T47D (cell line): ENCODE measurements around the gene PAXIP1.

Experiments
- DNase-seq, 2 experiments: peaks; one replicate each; pipeline versions ENCODE4 v3.0.0 to v3.0.0-alpha.2; 2011 to 2012; ENCODE audit warnings: low read depth in 1 of 2, low spot score in 1 of 2
- JUND ChIP-seq: IDR thresholded peaks from 2 replicates; pipeline ENCODE4 v1.6.1; 2012; ENCODE audit warnings: low read depth
- in situ Hi-C: cut with HindIII; loops from 2 replicates; pipeline ENCODE4 v1.10.0; 2016; ENCODE audit warnings: low sequenced_read_pairs, low pct_unique_long_range_greater_than_20kb

PAXIP1 gene

DNA sequence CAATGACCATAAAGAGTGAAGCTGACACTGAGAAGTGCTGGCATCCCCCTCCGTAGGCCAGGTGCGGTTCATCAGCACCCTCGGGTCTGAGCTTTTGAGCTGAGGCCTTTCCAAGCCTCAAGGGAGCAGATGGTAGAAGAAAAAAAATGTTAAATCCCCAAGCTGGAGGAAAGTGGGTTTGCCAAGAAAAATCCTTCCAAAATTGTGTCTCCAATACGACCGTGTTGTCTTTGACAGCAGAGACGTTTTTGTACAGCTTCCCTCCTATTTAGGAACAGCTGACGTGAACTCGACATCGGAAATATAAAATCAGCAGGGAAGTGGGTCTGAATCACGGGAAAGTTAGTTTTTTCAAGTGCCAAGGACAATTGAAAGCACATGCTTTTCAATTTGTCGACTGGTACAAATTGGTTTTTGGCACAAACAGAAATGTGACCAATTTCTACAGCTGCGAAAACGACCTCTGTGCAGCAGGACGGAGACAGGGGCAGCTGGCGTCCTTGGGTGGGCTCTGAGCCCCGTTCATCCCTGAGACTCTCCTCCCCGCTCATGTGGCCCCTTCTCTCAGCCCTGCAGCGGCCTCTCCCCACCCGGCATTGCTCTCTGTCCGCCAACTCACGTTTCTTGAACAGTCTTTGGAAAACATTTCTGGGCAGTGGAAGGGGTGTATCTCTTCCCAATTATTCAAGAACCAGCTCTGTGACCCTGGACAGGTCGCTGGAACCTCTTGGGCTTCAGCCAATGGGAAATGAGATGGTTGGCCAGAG lies 89.9 kb downstream of the PAXIP1 start:
- no peak for DNase-seq
- no peak for TF ChIP-seq JUND
- in situ Hi-C loops: no loop called here

DNA sequence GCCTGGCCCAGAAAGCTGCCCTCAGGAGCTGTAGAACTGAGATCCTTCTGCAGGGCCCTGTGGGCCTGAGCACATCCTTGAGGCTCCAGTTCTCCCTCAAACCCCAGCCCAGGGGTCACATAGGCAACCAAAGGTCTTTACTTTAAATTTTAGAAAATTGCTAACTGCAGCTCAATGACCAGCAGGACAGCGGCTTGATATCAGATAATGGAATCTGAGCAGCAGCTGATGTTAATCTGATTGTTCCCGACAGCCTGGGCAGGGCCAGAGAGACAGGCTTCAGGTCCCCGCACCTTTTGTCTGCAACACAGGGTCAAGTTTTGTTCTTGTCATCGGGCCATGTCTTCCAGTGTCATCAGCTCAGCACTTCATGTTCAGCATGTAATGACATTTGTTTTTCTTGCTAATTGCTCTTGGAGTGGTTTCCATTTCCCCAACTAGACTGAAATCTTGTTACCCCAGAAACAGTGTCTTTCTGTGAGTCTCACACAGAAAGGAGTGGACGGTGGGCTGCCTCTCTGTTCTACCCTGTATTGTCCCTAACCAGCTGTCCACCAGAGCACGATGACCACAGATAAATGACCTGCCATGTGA lies 91.0 kb downstream of the PAXIP1 start:
- DNase-seq: no peak
- no peak for TF ChIP-seq JUND
- in situ Hi-C loops: no loop called here

DNA sequence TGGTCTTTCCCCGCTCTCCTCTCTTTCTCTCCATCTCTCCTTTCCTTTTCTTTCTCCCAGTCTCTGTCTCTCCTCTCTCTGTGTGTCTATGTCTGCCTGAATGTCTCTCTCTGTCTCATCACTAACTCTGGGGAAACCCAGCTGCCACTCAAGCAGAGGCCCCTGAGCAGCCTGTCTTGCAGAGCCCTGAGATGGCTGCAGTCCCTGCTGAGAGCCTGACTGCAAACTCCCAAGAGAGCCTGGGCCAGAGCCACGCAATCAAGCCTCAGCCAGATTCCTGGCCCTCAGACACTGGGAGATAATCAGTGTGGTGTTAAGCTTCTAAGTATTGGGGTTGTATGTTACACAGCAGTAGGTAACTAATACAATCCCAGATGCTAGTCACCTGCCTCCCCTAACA lies 91.5 kb downstream of the PAXIP1 start:
- no peak for DNase-seq
- in situ Hi-C loops: no loop called here
- TF ChIP-seq JUND: no peak

DNA sequence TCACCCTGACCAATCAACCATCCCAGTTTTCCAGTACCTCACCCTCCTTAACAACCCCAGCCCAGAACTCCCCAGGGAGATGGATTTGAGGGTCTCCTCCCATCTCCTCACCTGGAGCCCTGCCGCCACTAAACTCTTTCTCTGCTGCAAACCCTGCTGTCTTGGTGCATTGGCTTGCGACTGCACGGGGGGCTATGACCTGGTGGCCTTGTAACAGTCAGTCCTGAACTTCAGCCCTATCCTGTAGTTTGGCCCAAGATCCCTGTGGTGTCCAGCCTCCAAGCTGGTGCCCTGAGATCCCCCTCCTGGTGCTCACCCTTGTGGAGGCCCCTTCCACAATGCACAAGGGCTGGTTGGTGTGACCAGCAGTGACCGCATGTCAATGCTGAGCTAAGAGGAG lies 91.9 kb downstream of the PAXIP1 start:
- no peak for DNase-seq
- in situ Hi-C loops: no loop called here
- no peak for TF ChIP-seq JUND

DNA sequence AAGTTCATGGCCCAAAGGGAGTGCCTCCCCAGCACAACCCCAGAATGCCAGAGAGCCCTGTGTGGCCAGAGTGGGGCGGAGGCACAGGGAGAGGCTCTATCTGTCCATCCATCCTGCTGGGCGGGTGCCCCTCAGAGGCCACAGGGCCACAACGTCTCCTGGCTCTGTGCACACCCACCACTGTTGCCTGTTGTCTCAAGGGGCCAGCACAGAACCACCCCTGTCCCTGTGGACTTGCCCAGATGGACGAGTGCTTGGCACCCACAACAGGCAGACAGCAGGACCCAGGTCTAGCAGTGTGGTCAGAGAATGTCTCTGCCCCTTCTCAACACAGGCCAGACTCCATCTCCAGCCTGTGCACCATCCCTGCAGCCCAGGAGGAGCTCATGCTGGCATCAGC lies 92.8 kb downstream of the PAXIP1 start:
- TF ChIP-seq JUND: no peak

DNA sequence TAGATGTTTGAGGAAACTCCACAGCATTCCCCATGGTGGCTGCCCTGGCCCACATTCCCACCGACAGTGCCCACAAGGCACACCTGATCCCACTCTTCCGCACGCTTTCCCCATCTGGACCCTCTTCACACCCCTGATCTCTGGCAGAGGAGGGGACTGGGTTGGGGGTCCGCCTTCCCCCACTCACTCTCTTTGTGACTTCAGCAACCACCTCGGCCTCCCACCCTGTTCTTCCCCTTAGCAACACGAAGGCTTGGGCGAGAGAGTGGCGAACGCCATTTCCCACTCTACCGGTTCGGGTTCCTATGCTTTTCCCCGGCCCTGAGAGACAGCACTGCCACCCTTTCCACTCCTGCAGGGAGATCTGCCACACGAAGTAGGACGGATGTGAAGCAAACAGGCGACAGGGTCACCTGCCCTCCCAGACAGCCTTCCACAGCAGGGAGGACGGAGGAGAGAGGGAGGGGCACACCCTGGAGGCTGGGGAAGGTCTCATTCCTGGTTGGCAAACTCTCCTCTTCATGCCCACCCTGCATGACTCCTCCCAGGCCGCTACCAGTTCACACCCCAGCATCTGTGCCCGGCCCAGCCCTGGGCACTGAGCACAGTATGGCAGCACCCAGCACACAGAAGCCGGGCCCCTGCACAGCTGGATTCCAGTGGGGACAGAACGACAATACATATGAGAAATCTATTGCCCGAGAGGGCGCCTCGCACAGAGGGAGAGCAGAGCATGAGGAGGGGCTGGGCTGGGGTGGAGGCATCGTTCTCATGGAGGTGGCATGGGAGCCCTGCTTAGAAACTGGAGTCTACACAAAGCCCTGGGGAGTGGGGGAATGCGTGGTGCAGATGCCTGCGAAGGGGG lies 93.5 kb downstream of the PAXIP1 start:
- no peak for TF ChIP-seq JUND
- in situ Hi-C loops: no loop called here
- no peak for DNase-seq

More for the DNA sequence above, 92.8 kb downstream of the PAXIP1 start:
- DNase-seq: no peak
- in situ Hi-C loops: no loop called here

DNA sequence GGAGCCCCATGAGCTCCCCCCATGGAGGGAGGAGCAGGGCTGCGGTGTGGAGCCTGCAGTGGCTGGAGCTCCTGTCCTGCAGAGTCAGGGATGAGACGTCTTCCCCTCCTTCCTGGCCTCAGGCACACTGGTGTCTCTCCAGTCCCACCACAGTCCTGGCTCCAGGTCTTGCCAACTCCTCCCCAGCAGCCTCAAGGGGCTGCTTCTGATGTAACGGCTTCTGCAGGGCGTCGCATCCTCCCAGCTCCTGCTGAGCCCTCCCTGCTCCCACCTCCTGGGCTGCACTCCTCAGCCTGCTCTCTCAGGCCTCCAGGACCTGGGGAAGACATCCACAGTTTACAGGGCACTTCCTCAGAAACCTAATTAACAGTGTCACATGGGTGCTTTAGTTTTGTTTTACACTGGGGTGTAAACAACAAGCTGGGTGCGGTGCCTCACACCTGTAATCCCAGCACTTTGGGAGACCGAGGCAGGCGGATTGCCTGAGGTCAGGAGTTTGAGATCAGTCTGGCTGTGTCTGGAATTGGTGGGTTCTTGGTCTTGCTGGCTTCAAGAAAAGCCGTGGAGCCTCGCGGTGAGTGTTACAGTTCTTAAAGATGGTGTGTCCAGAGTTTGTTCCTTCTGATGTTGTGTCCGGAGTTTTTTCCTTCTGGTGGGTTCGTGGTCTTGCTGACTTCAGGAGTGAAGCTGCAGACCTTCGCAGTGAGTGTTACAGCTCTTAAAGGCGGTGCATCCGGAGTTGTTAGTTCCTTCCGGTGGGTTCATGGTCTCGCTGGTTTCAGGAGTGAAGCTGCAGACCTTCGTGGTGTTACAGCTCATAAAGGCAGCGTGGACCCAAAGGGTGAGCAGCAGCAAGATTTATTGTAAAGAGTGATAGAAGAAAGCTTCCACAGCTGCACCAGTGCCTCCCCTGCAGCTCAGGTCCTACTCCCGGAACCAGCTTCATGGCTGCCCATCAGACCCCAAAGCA lies 95.0 kb downstream of the PAXIP1 start:
- no peak for DNase-seq
- in situ Hi-C loops: no loop called here
- TF ChIP-seq JUND: no peak

DNA sequence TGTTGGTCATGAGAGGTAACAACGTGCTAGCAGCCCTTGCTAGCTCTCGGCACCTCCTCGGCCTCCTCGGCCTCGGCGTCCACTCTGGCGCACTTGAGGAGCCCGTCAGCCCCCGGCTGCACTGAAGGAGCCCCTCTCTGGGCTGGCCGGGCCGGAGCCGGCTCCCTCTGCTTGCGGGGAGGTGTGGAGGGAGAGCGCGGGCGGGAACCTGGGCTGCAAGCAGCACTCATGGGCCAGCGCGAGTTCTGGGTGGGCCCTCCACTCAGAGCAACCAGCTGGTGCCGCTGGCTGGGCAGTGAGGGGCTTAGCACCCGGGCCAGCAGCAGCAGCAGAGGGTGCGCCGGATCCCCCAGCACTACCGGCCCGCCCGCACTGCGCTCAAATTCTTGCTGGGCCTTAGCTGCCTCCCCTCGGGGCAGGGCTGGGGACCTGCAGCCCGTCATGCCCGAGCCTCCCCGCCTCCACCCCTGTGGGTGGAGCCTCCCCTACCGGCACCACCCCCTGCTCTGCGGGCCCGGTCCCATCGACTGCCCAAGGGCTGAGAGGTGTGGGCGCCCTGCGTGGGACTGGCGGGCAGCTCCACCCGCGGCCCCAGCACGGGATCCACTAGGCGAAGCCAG lies 96.1 kb downstream of the PAXIP1 start:
- in situ Hi-C loops: no loop called here
- TF ChIP-seq JUND: no peak

DNA sequence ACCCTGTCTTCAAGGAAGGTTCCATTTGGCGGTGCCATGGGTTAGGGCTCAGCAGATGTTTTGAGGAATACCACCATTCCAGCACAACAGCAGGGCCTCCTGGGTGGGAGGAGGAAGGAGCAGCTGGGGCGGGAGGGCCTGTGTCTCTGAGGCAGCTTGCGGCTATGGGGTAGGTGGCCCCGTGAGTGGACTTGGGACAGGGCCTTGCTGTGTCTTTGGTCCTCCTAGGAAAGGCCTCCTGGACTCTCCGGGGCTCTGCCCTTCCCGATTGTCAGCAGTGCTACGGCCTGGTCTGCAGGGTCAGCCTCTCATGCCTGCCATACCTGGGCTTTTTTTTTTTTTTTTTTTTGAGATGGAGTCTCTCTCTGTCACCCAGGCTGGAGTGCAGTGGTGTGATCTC lies 96.7 kb downstream of the PAXIP1 start:
- no peak for TF ChIP-seq JUND
- in situ Hi-C loops: no loop called here
- no peak for DNase-seq

More for the DNA sequence above, 96.1 kb downstream of the PAXIP1 start:
- DNase-seq: no peak

DNA sequence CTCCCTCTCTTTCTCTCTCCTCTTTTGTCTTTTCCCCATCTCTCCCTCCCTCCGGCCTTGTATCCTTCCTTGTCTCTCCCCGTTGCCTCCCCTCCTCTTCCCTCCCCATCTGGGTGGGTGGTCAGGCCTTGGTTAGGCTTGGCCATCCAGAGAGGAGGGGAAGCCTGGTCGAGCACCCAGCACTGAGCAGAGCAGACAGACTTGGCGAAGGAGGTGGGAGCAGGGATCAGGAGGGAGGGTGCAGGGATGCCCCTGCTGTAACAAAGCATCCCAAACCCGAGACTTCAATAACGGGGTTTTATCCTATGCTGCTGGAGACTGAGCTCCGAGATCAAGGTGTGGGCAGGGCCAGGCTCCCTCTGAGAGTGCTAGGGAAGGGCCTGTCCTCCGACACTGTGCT lies 97.3 kb downstream of the PAXIP1 start:
- in situ Hi-C loops: no loop called here
- DNase-seq: no peak
- TF ChIP-seq JUND: no peak

DNA sequence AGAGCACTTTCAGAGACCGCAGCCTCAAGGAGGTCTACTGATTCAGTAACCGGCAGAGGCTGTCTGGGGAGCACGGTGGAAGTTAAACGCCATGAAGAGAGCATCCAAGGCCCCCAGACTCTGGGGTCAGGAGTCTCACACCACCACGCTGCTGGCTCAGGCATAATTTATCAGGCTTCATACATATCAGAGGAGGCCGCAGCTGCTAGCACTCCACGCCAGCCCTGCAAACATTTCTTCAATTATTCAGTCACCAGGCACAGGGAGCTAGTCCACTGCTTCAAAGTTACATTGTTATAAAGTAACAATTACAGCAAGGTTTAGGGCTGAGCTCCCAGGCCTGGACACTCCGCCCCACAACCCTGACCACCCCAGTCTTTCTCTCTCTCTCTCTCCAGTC lies 97.8 kb downstream of the PAXIP1 start:
- in situ Hi-C loops: no loop called here
- TF ChIP-seq JUND: no peak
- no peak for DNase-seq

DNA sequence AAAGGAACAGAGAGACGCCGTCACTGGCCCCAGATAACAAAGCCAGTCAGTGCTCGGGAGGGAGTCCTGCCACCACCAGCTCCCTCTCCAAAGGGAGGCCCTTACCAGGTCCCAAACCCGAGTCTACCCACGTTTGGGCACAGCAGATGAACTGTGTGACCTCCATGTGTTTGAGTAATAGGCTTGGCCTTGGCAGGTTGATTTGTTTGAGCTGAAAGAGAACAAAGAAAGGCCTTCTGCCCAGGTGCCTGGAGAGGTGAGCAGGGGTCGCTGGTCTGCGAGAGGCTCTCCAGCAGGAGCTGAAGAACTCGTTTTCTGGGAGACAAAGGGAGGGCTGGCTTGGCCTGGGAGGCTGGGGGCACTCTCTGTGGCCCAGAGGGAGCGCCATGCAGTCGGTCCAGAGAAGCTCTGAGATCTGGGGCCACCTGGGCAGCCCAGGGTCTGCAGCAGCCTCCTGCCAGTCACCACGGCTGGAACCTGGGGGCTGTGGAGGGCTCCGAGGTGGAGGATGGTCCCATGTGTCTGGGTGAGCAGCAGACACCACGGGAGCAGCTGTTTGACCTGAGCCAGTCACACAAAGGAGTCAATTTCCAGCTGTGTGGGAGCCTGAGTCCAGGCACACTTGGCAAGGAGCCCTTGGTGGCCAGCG lies 99.7 kb downstream of the PAXIP1 start:
- in situ Hi-C loops: no loop called here
- TF ChIP-seq JUND: no peak
- DNase-seq: no peak
